ENCODE data around the gene ZNF469.

- TF ChIP-seq CTCF (IDR thresholded peaks at IDR 0.05) = no peak
- TF ChIP-seq POLR2A (IDR thresholded peaks at IDR 0.05) = no peak
Measured at GRCh38 chr16:88405216-88406060, 22.7 kb downstream of the ZNF469 start.
